GM19035 (cell line): Measurements from ENCODE around the gene TIMD4.
A peak's percentile ranks its signal among the peaks of the same experiment; 100 is the strongest.

Source experiments
- ATAC-seq: cut with Tn5 transposase; IDR thresholded peaks from one replicate; pipeline ENCODE4 v1.9.1; 2021; ENCODE audit not compliant: unreplicated experiment

TIMD4 gene

GRCh38 chr5:156922207-156922792, 40.7 kb downstream of the TIMD4 start:
- peak; percentile 64 for ATAC-seq

GRCh38 chr5:156920861-156921431, 42.1 kb downstream of the TIMD4 start:
- ATAC-seq = peak; percentile 35

- peak; percentile 50 for ATAC-seq
Observed at GRCh38 chr5:156920042-156920860, 42.8 kb downstream of the TIMD4 start.

- ATAC-seq = no peak
Observed at GRCh38 chr5:156918311-156918845, 44.6 kb downstream of the TIMD4 start.

GRCh38 chr5:156914371-156914737, 48.7 kb downstream of the TIMD4 start:
- peak; percentile 7 for ATAC-seq

- ATAC-seq = peak; percentile 93
Observed at GRCh38 chr5:156913719-156914370, 49.2 kb downstream of the TIMD4 start.

- no peak for ATAC-seq
Observed at GRCh38 chr5:156913355-156913718, 49.7 kb downstream of the TIMD4 start.

- no peak for ATAC-seq
Observed at GRCh38 chr5:156912869-156913268, 50.2 kb downstream of the TIMD4 start.

GRCh38 chr5:156909180-156909579, 53.8 kb downstream of the TIMD4 start:
- no peak for ATAC-seq

GRCh38 chr5:156907667-156908066, 55.4 kb downstream of the TIMD4 start:
- ATAC-seq = no peak

GRCh38 chr5:156906807-156907206, 56.2 kb downstream of the TIMD4 start:
- no peak for ATAC-seq

- ATAC-seq = no peak
Observed at GRCh38 chr5:156896546-156896945, 66.5 kb downstream of the TIMD4 start.

- peak; percentile 57 for ATAC-seq
Observed at GRCh38 chr5:156893517-156893916, 69.5 kb downstream of the TIMD4 start.

GRCh38 chr5:156892864-156893263, 70.2 kb downstream of the TIMD4 start:
- no peak for ATAC-seq

GRCh38 chr5:156892223-156892622, 70.8 kb downstream of the TIMD4 start:
- ATAC-seq = no peak

GRCh38 chr5:156888520-156888919, 74.5 kb downstream of the TIMD4 start:
- no peak for ATAC-seq

GRCh38 chr5:156883316-156883875, 79.6 kb downstream of the TIMD4 start:
- ATAC-seq = no peak

GRCh38 chr5:156879665-156880285, 83.3 kb downstream of the TIMD4 start:
- peak; percentile 94 for ATAC-seq

GRCh38 chr5:156871212-156871611, 91.8 kb downstream of the TIMD4 start:
- no peak for ATAC-seq

- no peak for ATAC-seq
Observed at GRCh38 chr5:156870498-156870839, 92.6 kb downstream of the TIMD4 start.
